HG02642 (cell line): ENCODE data around the gene CCDC17.
A peak's percentile ranks its signal among the peaks of the same experiment; 100 is the strongest.

Source experiments
- ATAC-seq: cut with Tn5 transposase; IDR thresholded peaks from one replicate; pipeline ENCODE4 v1.9.1; 2021; ENCODE audit warnings: mild to moderate bottlenecking; ENCODE audit not compliant: unreplicated experiment, poor library complexity

Gene CCDC17

GRCh38 chr1:45585110-45585426, 38.8 kb downstream of the CCDC17 start:
- no peak for ATAC-seq

- peak; percentile 34 for ATAC-seq
Measured at GRCh38 chr1:45584351-45585109, 39.3 kb downstream of the CCDC17 start.

GRCh38 chr1:45583666-45584350, 40.0 kb downstream of the CCDC17 start, which contains the start of gene NASP:
NASP (plus strand) TSS chr1:45584041; CDS start chr1:45584147, 106 bp downstream.
- ATAC-seq: peak; percentile 70

- peak; percentile 69 for ATAC-seq
Measured at GRCh38 chr1:45583264-45583665, 40.6 kb downstream of the CCDC17 start.

GRCh38 chr1:45574105-45574626, 49.7 kb downstream of the CCDC17 start:
- ATAC-seq: no peak

GRCh38 chr1:45573231-45573804, 50.5 kb downstream of the CCDC17 start:
- ATAC-seq: no peak

GRCh38 chr1:45570631-45571030, 53.2 kb downstream of the CCDC17 start:
- no peak for ATAC-seq
